ENCODE data around the gene RETREG3. TPM values are rescaled to one million over a fixed set of nuclear protein-coding genes. Genes with fewer than 3 reads are reported as not detected.

RETREG3 gene
- total RNA-seq, 1 experiment from 2014 or later, result 59.0 TPM

GRCh38 chr17:42536372-42537155, 72.6 kb downstream of the RETREG3 start:
- Mint-ChIP-seq H3K4me3 (ENCODE audit: unreplicated experiment) (peak overlapping the region; percentile 72), H3K9me3 (ENCODE audit: unreplicated experiment) (no peaks in the 10 kb centered on the region), H3K27ac (ENCODE audit: unreplicated experiment) (no peak overlapping the region), H3K4me1 (ENCODE audit: low read depth, unreplicated experiment) (peaks cover 34% of the 10 kb centered on the region), H3K36me3 (ENCODE audit: insufficient read depth, unreplicated experiment) (peaks cover 16% of the 10 kb centered on the region), H3K27me3 (ENCODE audit: insufficient read depth, unreplicated experiment) (no peaks in the 10 kb centered on the region)
- no TSS peak for BruUV-seq (replicated peaks)
- Histone ChIP-seq H3K9me3 (no peaks in the 10 kb centered on the region), H3K27me3 (replicated peaks; ENCODE audit: control insufficient read depth, insufficient read depth, low read length) (no peaks in the 10 kb centered on the region), H3K36me3 (ENCODE audit: control insufficient read depth, insufficient read depth, low read length) (no peaks in the 10 kb centered on the region), H3K4me1 (peaks cover 28% of the 10 kb centered on the region), H3K4me3 (ENCODE audit: low read depth, low read length) (peak overlapping the region; percentile 50)
- intact Hi-C loops (cut with micrococcal nuclease; ENCODE audit: unreplicated experiment), result no loop called here
- CTCF ChIA-PET, result interaction anchor here (0.8 to 1.5 kb wide), 4 partner anchors 9 to 41 kb away, joined by 4 to 12 read pairs (median 6); partner anchors contain the start of gene PSMC3IP
- POLR2A ChIA-PET, result interaction anchor here (0.8 to 2.0 kb wide), 7 partner anchors 9 to 779 kb away, joined by 3 to 23 read pairs (median 4); partner anchors contain the start of genes CAVIN1, HSD17B1, PSMC3IP and STAT3
- DNase-seq, result peak; percentile 87 to 89
- TF ChIP-seq CTCF (IDR thresholded peaks at IDR 0.05; ENCODE audit: insufficient read depth in 1 of 2, low read depth in 1 of 2, low read length in 1 of 2, severe bottlenecking in 1 of 2, unreplicated experiment in 1 of 2), result no peak

- Mint-ChIP-seq H3K27ac (ENCODE audit: unreplicated experiment) (peak within 1 kb of the TSS; percentile 24), H3K4me3 (ENCODE audit: unreplicated experiment) (peak within 1 kb of the TSS; percentile 72), H3K9me3 (ENCODE audit: unreplicated experiment) (no peaks in the 10 kb centered on the region), H3K27me3 (ENCODE audit: insufficient read depth, unreplicated experiment) (no peaks in the 10 kb centered on the region), H3K36me3 (ENCODE audit: insufficient read depth, unreplicated experiment) (peaks cover 17% of the 10 kb centered on the region), H3K4me1 (ENCODE audit: low read depth, unreplicated experiment) (peaks cover 34% of the 10 kb centered on the region)
- no peaks in the 10 kb centered on the region for H3K9me3 ChIP-seq
- POLR2A ChIA-PET, result interaction anchor here (0.5 to 2.0 kb wide), 9 partner anchors 10 to 779 kb away, joined by 3 to 23 read pairs (median 4); partner anchors contain the start of genes CAVIN1, COASY, HSD17B1 and PSMC3IP
- BruUV-seq (replicated peaks), result no TSS peak
- TF ChIP-seq CTCF (IDR thresholded peaks at IDR 0.05; ENCODE audit: insufficient read depth in 1 of 2, low read depth in 1 of 2, low read length in 1 of 2, severe bottlenecking in 1 of 2, unreplicated experiment in 1 of 2), result no peak
- no peaks in the 10 kb centered on the region for H3K36me3 ChIP-seq (ENCODE audit: control insufficient read depth, insufficient read depth, low read length)
- DNase-seq, result peak; percentile 93 to 96
- H3K4me1 ChIP-seq, result peaks cover 28% of the 10 kb centered on the region
- intact Hi-C loops (cut with micrococcal nuclease; ENCODE audit: unreplicated experiment), result no loop called here
- H3K27me3 ChIP-seq (replicated peaks; ENCODE audit: control insufficient read depth, insufficient read depth, low read length), result no peaks in the 10 kb centered on the region
- CTCF ChIA-PET, result interaction anchor here (0.6 to 1.5 kb wide), 5 partner anchors 9 to 444 kb away, joined by 3 to 12 read pairs (median 6); partner anchors contain the start of gene PSMC3IP
- H3K4me3 ChIP-seq (ENCODE audit: low read depth, low read length), result peak within 1 kb of the TSS; percentile 50
These were observed 73.2 kb downstream of the RETREG3 start, which contains the start of gene NAGLU for GRCh38 chr17:42536048-42536371. Gene NAGLU, plus strand, starts transcription at chr17:42536241. Its CDS starts 32 bp downstream, at chr17:42536273.

- no peaks in the 10 kb centered on the region for H3K36me3 ChIP-seq (ENCODE audit: control insufficient read depth, insufficient read depth, low read length)
- peaks cover 28% of the 10 kb centered on the region for H3K4me1 ChIP-seq
- peak overlapping the region; percentile 50 for H3K4me3 ChIP-seq (ENCODE audit: low read depth, low read length)
- H3K4me1 Mint-ChIP-seq (ENCODE audit: low read depth, unreplicated experiment), result peaks cover 34% of the 10 kb centered on the region
- H3K4me3 Mint-ChIP-seq (ENCODE audit: unreplicated experiment), result peak overlapping the region; percentile 72
- BruUV-seq (replicated peaks), result TSS peak; percentile 96
- H3K36me3 Mint-ChIP-seq (ENCODE audit: insufficient read depth, unreplicated experiment), result peaks cover 14% of the 10 kb centered on the region
- no peaks in the 10 kb centered on the region for H3K27me3 ChIP-seq (replicated peaks; ENCODE audit: control insufficient read depth, insufficient read depth, low read length)
- DNase-seq, result no peak
- intact Hi-C loops (cut with micrococcal nuclease; ENCODE audit: unreplicated experiment), result no loop called here
- H3K9me3 Mint-ChIP-seq (ENCODE audit: unreplicated experiment), result no peaks in the 10 kb centered on the region
- ChIA-PET POLR2A (interaction anchor here (0.5 to 2.0 kb wide), 7 partner anchors 17 to 147 kb away, joined by 3 to 23 read pairs (median 4); partner anchors contain the start of genes CAVIN1, COASY, HSD17B1 and PSMC3IP), CTCF (interaction anchor here (0.6 to 1.5 kb wide), 5 partner anchors 8 to 443 kb away, joined by 3 to 12 read pairs (median 6); partner anchors contain the start of gene PSMC3IP)
- H3K27me3 Mint-ChIP-seq (ENCODE audit: insufficient read depth, unreplicated experiment), result no peaks in the 10 kb centered on the region
- no peak for TF ChIP-seq CTCF (IDR thresholded peaks at IDR 0.05; ENCODE audit: insufficient read depth in 1 of 2, low read depth in 1 of 2, low read length in 1 of 2, severe bottlenecking in 1 of 2, unreplicated experiment in 1 of 2)
- peak overlapping the region; percentile 24 for H3K27ac Mint-ChIP-seq (ENCODE audit: unreplicated experiment)
- no peaks in the 10 kb centered on the region for H3K9me3 ChIP-seq
These were observed 73.8 kb downstream of the RETREG3 start for GRCh38 chr17:42535155-42536047.

All from Caco-2 (cell line).